ENCODE measurements around the gene MACROD2. TPM values are rescaled to one million over a fixed set of nuclear protein-coding genes. Genes with fewer than 3 reads are reported as not detected.

The MACROD2 gene
- total RNA-seq, 3 donors from 2014 or later, result 3.2 to 7.6 (median 6.4) TPM

- H3K4me1 ChIP-seq (ENCODE audit: low read depth), result no peaks in the 10 kb centered on the region
- no peak overlapping the region for H3K4me3 ChIP-seq
- intact Hi-C loops (cut with DNase I, micrococcal nuclease), result no loop called here
- DNase-seq (no peak), ATAC-seq (no peak)
- TF ChIP-seq, protein P1, sequence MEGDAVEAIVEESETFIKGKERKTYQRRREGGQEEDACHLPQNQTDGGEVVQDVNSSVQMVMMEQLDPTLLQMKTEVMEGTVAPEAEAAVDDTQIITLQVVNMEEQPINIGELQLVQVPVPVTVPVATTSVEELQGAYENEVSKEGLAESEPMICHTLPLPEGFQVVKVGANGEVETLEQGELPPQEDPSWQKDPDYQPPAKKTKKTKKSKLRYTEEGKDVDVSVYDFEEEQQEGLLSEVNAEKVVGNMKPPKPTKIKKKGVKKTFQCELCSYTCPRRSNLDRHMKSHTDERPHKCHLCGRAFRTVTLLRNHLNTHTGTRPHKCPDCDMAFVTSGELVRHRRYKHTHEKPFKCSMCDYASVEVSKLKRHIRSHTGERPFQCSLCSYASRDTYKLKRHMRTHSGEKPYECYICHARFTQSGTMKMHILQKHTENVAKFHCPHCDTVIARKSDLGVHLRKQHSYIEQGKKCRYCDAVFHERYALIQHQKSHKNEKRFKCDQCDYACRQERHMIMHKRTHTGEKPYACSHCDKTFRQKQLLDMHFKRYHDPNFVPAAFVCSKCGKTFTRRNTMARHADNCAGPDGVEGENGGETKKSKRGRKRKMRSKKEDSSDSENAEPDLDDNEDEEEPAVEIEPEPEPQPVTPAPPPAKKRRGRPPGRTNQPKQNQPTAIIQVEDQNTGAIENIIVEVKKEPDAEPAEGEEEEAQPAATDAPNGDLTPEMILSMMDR (IDR thresholded peaks at IDR 0.05), result no peak
- H3K36me3 ChIP-seq (ENCODE audit: low read depth), result no peaks in the 10 kb centered on the region
- no peaks in the 10 kb centered on the region for H3K9me3 ChIP-seq
These were observed 515.0 kb downstream of the MACROD2 start for GRCh38 chr20:14510341-14510740.

- intact Hi-C loops (cut with DNase I, micrococcal nuclease), result no loop called here
- Histone ChIP-seq H3K4me1 (ENCODE audit: low read depth) (no peaks in the 10 kb centered on the region), H3K36me3 (ENCODE audit: low read depth) (no peaks in the 10 kb centered on the region), H3K9me3 (no peaks in the 10 kb centered on the region), H3K4me3 (no peak overlapping the region)
- ATAC-seq, result no peak
- no peak for DNase-seq
- TF ChIP-seq, protein P1 (IDR thresholded peaks at IDR 0.05), result no peak
These were observed 517.5 kb downstream of the MACROD2 start for GRCh38 chr20:14512839-14513238.

GRCh38 chr20:14518648-14519047, 523.3 kb downstream of the MACROD2 start:
- intact Hi-C loops (cut with DNase I, micrococcal nuclease), result no loop called here
- TF ChIP-seq, protein P1 (IDR thresholded peaks at IDR 0.05), result no peak
- no peak for DNase-seq
- H3K4me1 ChIP-seq (ENCODE audit: low read depth), result no peaks in the 10 kb centered on the region
- no peaks in the 10 kb centered on the region for H3K36me3 ChIP-seq (ENCODE audit: low read depth)
- no peak for ATAC-seq
- H3K9me3 ChIP-seq, result no peaks in the 10 kb centered on the region
- H3K4me3 ChIP-seq, result no peak overlapping the region

DNA sequence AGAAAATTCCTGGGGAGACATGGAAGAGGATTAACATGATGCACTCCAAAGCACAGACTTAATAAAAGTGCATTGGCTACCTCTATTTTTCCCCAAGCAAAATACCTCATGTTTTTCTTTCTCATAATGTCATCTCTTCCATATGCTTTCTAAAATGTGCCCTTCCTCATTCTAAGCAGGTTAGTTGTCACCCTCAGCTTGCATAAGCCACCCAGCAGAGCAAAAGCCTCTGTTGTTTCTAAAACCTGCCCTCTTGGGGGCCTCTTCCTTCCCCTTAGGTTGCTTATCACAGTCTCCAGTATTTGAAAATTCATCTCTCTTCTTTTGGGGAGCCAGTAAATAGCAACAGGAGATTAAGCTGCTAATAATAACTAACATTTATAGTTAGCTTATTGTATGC, 525.7 kb downstream of the MACROD2 start:
- TF ChIP-seq, protein P1 (IDR thresholded peaks at IDR 0.05), result no peak
- H3K9me3 ChIP-seq, result no peaks in the 10 kb centered on the region
- ATAC-seq (no peak), DNase-seq (no peak)
- no peak overlapping the region for H3K4me3 ChIP-seq
- intact Hi-C loops (cut with DNase I, micrococcal nuclease), result no loop called here
- H3K4me1 ChIP-seq (ENCODE audit: low read depth), result no peaks in the 10 kb centered on the region
- H3K36me3 ChIP-seq (ENCODE audit: low read depth), result no peaks in the 10 kb centered on the region

DNA sequence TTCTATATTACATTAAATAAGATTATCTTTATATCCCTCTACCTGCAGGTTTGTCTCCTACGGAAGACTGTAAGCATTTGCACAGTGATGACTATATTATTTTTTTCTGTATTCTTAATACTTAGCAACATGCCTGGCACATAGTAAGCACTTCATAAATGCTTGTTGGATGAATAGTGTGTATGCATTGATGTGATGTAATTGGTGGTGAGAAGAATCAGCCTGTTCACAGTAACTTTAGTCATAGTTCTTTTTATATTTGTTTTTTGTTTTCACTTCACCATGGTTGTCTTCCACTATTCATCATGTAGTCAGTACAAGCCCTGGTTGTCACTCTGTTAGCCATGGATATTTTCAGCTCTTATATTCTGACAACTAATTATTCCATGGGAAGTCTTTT, 526.1 kb downstream of the MACROD2 start:
- ATAC-seq (no peak), DNase-seq (no peak)
- Histone ChIP-seq H3K36me3 (ENCODE audit: low read depth) (no peaks in the 10 kb centered on the region), H3K4me1 (ENCODE audit: low read depth) (no peaks in the 10 kb centered on the region), H3K4me3 (no peak overlapping the region), H3K9me3 (no peaks in the 10 kb centered on the region)
- TF ChIP-seq, protein P1 (IDR thresholded peaks at IDR 0.05), result no peak
- intact Hi-C loops (cut with DNase I, micrococcal nuclease), result no loop called here

DNA sequence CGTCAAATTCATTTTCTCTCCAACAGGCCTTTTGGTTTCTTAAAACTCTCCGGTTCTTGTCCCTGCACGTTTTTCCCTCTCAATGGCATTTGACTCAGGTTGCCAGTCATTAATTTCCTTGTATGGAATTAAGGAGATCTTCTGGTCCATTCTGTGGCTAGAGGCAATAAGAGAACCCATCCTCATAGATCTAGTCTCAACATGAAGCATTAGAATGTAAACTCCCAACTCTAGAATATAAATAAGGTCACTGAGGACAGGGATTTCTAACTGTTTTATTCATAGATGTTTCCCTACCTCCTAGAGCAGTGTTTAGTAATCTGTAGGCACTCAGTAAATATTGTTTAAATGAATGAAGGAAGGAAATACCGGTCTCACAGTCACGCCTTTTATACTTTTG, 527.3 kb downstream of the MACROD2 start:
- no peaks in the 10 kb centered on the region for H3K4me1 ChIP-seq (ENCODE audit: low read depth)
- H3K36me3 ChIP-seq (ENCODE audit: low read depth), result no peaks in the 10 kb centered on the region
- no peak overlapping the region for H3K4me3 ChIP-seq
- DNase-seq (no peak), ATAC-seq (no peak)
- H3K9me3 ChIP-seq, result no peaks in the 10 kb centered on the region
- TF ChIP-seq, protein P1 (IDR thresholded peaks at IDR 0.05), result no peak
- intact Hi-C loops (cut with DNase I, micrococcal nuclease), result no loop called here
